RKO (cell line): Measurements from ENCODE around the gene C22orf39.

Experiments
- DNase-seq: peaks from one replicate; pipeline ENCODE4 v3.0.0-alpha.2; 2016; ENCODE audit warnings: low spot score

C22orf39 gene

DNA sequence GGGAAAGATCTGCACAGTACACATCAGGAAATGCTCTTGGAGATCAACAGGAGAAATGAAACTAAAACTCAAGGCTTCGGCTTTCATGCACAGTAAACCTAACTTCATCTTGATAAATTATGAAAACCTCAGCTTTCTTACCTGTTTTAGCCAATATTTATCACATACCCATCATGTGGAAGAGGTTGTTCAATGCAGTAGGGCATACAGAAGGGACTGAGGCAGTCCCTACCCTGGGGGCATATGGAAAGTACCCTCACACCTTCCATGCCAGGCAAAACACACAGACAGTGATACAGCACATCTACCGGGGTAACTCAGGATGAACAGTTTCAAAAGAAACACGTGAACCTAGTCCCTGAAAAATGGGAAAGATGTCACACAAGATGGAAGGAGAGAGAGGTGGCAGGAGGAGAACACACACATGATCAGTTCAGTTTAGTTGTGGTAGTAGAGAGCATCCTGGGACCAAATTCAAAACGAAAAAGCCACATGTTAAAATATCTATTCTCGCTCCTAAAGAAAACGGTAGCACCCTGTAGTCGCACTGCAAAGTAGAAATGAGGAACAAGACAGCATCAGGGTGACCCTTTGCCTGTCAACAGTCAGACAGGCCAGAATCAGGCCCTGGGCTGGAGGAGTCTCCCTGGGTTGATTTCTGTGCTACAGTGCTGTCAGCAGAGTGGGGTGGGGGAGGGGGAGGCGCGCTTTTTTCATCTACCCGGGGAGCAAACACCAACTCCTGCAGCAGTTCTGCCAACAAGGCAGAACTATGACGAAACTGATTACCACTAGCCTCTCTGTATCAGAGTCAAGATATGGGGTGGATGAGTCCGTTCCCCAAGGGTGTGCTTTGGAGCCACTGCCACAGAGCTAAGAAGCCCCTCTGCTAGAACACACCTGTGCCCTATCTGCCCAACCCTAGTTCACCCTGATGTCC lies 17.3 kb downstream of the C22orf39 start:
- DNase-seq, result peak; percentile 72

DNA sequence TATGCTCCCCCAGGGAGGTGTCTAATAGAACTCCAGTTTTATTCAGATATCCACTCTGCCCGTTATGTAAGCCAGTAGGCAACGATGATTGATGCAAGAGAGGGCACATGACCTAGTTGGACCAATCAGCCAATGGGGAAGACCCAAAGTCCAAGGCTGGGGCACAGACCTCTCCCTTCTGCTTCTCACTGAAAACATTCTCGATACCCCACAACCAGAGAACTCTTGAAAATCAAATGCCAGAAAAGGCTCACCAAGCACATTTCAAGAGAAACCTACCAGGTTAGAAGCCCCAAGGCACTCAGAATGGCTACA lies 23.4 kb downstream of the C22orf39 start:
- no peak for DNase-seq

DNA sequence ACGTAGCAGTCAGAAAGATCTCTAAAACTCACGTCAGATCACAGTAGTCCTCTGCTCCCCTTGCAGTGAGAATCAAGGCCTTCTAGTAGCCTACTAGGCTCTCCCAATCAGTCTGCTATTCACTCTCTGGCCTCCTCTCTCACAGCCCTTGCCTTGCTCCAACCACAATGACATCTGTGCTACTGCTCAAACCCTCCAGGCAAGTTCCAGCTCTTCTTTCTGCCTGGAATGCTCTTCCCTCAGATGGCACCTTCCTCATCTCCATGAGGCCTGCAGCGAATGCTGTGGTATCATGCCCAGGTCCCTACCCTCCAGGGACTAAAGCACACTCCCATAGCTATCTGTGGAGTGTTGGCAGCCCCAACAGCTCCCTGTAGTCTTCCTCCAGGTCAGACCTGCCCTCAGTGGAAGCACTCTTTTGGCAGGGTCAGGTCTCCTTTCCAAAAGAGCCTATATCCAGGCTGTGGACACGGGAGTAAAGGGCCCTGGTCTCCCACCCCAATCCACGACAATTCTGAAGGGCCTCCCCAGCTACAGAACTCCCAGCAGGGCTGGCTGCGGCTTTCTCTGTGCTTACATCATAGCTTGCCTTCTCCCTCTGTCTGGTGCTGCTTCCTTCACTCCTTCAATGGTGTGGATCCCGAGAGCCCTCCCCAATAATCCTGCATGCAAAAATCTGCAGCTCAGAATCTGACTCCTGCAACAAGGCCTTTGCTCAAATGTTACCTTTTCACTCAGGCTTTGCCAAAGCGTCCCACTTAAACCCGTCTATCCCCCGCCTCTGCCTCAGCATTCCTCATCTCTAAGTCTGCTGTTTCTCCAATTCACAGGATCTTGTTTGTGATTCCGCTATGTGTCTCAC lies 24.8 kb downstream of the C22orf39 start:
- no peak for DNase-seq

DNA sequence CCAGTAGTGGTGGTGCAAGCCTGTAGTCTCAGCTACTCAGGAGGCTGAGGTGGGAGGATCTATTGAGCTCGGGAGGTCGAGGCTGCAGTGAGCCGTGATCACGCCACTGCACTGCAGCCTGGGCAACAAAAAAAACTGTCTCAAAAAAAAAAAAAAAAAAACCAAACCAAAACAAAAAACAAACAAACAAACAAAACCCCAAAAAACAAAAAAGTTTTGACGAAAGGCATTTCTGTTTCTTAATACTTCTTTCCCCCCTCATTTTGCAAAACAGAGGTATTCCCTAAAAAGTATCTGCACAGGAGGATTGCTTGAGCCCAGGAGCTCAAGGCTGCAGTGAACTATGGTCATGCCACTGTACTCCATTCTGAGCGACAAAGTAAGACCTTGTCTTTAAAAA lies 27.2 kb downstream of the C22orf39 start:
- DNase-seq, result no peak

DNA sequence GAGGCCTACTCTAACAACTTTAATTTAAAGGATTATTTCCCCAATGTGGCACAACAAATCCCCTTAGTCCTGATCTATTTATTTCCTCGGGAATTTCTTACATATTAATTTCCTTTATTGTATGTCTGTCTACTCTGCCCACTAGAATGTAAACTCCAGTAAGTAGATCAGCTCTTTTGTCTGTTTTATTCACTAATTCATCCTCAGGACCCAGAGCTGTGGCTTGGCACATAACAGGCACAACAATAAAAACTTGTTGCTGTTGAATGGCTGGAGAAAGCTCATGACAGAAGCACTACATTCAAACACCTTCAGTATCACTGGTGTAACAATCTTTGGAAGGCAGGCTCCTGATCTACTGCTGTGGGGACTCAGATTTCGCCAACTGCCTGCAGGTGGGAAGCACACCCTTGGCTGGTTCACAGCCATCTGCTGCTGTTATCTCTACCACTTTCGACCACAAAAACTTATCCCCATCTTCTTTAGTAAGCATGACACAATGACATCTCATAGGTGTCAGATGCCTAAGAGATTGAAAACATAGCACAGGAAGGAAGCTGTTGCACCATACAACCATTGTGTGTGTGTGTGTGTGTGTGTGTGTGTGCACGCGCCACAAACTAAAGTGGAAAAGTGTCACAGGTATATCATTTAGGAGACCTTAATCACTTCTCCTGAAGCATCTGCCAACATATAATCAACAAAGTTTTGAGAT lies 27.9 kb downstream of the C22orf39 start:
- DNase-seq, result no peak

DNA sequence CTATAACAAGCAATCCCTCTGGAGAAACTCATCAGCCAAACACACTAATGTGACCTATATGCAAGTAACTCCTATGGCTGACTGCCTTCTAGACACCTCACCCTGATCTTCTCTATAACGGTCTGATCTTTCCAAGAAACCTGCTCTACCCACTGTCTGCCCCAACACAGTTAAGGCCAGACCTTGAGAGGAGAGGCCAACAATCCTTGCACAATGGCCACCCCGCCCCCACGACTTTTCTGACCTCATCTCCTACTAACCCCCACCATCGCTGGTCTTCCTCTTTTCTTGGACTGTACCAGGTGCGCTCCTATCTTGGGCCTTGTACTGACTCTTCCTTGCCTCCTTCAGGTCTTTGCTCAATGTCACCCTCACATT lies 28.4 kb downstream of the C22orf39 start:
- no peak for DNase-seq

DNA sequence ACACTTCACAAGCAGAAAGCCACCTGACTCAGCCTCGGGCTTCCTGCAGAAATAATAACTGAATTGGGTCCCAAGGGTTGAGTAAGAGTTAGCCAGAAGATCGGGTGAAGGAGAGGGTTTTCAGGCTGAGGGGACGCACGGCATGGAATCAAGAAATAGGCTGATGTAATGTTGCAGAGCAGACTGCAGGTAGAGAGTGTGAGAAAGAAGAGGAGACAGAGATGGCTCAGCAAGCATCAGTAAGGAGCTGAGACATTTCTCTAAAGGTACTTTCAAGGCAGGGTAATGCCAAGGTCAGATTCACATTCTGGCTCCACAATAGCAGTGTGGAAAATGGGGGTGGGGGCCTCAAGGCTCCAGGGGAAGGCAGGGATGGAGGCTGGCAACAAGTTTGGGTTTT lies 34.6 kb downstream of the C22orf39 start:
- no peak for DNase-seq

DNA sequence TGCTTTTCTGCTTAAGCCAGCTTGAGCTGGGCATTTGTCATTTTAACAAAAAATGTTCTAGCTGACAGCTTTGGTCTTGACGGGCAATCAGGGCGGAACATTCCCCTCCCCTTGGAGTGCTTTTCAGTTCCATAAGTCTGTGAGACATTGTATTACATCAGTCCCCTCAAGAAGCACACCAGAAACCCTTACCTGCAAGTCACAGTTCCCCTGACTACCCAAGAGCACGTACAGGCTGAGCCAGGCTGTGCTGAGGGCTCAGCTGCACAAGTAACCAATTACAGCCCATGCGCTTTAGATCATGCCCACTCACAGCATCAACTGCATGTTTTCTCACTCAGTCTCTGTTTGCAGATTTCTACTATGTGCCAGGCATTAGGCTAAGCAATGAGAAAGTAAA lies 35.0 kb downstream of the C22orf39 start:
- DNase-seq, result no peak

DNA sequence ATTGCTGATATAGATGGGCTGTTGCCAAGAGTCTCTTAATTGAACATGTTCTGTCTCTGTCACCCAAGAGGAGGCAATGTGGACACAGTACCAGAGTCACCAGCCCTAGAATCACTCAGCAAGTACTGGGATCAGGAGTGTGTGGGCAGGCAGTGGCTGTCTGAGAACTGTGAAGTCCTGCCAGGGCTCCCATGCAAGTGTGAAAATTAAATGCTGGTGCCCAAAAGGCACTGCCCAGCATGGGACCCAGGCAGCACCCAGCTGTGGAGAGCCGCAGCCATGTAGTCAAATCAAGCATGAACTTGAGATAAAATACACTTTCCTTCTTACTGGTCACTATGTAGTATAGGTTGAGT lies 35.8 kb downstream of the C22orf39 start:
- DNase-seq, result no peak

DNA sequence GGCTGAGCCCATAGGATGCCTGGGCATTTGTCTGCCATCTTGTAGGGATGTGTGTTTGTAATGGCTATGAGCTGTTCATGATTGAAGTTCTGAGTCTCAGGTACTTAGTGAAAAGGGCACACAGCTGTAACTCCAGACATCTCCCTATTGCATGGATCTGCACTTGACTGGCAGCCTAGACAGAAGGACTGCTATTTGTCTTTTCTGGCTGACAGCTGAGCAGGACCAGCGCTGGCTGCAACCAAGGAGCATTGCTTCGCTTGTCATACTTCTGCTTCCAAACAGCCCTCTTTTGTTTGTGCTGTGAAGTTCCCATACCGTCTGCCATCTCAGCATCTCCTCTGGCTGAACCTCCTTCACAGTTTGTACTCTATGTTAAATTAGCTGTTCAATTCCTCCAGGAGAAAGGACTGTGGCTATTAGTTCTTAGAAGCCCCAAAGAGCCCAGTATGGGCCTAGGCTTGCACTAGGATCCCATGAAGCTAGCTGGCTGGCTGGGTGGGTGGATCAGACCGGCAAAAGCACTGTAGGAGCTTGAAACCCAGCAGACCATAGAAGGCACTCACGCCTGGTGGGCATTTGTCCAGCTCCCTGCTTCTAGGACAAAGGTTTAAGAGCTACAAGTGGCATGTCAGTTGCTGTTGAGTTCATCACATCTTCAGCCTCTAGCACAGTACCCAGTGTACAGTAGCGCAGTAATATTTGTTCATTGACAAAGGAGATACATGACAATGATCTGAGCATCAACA lies 36.4 kb downstream of the C22orf39 start:
- no peak for DNase-seq

DNA sequence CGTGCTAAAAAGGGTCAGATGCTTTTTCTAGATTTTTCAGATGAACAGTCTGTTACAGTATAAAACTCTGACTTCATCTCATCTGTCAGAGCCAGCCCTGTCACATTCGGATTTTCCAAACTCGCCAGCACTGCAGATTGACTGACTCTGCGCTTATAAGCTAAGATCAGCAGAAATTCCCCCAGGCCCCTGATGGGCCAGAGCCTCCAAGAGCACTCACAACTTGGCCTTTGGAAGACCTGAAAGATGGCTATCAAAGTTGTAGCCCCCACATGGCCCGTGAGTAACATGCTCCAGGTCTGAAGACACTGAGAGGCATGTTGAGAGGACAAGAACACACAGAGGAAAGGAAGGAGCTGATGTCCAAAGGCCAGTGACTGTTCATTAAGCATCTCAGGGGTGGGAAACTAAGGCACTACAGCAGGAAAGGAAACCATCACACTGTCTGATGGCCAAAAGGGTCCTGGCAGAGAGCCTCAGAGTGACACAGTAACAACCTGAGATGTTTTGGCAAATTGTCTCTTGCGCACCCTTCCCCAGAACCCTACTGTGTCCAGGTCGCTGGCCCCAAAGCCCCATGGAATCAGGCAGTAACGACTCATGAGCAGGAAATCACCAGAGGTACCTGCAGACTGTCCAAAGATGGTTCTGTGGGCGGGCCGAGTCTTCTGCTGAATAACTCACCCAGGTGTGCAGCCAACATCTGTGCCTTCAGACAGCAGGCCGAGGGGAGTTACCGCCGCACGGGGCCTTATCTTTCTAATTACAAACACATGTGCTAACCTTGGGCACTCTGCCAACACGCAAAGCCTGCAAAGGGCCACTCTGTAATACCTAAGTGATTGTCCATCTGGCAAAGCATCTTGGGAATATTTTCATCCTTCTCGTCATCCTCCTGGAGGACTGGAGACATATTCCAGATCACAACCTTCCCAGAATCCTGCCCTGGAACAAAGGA lies 39.6 kb downstream of the C22orf39 start:
- no peak for DNase-seq

DNA sequence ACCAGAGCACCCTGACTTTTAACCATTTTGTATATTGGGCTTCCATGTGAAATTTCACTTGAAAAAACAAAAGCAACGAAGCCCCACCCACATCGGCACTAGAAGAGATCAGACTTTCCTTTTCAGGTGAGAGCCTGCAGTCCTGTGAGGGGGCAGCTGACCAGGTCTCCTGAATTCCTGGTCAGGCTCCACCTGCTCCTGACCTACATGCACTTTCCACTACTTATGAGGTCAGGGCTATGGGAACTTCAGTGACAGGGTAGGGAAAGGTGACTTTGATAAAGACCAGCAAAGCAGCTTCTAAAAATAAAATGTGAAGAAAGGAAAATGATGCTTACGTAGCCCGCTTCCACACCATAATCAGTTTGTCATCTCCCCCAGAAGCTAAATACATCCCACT lies 40.7 kb downstream of the C22orf39 start:
- DNase-seq, result no peak

DNA sequence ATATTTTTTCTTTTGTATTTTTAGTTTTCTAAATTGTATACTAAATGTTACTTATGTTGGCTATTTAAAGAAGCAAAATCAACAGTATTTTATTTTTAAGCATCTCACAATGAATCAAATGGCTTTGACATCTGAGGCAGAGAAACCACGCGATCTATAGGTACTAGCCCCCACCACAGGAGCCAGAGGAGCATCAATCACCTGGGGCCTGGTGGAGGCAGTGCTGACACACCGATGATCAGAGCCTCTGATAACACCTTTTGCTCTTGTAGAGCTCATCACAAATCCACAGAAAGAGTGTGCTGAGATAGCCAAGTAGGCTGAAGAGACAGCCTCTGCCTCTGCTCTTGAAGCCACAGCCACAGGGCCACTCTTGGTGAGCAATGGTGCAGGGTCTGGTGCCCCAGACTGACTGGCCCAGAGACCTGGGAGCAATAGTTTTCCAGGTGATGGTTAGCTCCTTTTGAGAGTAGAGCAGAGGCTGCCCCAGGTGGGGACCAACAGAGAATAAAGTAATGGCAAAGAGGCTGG lies 41.2 kb downstream of the C22orf39 start:
- no peak for DNase-seq

DNA sequence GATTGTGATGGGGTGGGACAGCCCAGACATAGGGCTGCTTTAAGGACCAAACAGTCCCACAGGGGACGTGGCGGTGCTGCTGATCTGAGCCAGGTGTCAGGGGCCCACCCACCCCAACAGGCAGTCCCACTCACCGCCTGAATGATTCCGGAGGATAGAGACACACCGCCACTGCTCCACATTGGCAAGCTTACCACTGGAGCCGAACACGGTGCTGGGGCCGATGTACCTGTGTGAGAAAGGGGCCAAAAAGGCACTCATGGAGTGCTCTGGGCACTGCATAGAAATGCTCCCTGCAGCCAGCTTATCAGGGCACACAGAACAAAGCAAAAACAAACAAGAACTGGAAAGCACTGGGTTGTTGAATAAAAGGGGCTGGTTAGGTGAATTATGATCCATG lies 41.9 kb downstream of the C22orf39 start:
- DNase-seq, result no peak

DNA sequence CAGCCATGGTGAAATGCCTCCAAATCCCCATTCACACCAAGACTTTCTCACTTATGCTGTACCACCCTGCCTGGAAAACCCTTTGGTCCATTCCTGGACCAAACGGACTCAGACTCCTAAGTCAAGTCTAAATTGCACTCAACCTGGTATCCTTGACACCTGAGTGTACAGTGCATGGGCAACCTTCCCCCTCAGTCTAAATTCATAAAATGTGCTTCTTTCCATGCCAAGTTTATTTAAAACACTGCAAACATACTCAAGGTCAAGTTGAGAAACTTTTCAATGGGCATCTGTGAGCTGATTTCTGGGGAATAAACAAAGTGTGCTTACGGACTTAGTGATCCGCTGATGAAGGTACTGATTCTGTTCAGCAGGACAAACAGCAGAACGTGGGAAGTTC lies 42.4 kb downstream of the C22orf39 start:
- no peak for DNase-seq

DNA sequence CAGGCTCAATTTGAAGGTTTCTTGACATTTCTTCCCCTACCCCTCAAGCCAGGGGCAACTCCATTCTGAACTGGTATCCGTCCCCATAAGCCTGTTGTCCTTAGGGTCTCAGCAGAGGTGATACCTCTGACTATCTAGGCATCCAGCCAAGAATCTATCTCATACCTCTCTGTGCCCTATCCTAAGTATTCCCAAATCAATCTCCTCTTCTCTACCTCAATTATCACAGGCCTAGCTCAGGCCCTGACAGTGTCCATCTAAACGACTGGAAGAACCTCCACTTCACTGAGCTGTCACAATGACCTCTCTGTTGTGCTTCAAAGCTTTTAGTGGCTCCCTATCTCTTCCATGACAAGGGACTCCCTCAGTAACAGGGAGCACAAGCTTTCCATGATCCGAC lies 42.8 kb downstream of the C22orf39 start:
- no peak for DNase-seq

DNA sequence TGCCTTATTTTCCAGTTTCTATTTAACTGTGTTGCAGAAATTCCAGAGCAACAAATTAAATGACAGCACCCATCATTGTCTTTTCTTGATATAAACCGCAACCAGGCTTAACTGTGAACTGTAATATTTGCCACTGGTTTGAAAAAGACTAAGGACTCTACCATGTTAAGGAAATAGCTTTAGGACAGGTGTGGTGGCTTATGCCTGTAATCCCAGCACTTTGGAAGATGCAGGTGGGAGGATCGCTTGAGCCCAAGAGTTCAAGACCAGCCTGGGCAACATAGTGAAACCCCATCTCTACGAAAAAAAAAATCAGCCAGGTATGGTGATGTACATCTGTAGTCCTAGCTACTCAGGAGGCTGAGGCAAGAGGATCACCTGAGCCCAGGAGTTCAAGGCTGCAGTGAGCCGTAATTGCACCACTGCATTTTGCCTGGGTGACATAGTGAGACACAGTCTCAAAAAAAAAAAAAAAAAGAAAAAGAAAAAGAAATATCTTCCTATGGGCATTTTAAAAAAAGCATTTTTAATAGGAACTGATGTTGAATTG lies 44.8 kb downstream of the C22orf39 start:
- DNase-seq, result no peak

DNA sequence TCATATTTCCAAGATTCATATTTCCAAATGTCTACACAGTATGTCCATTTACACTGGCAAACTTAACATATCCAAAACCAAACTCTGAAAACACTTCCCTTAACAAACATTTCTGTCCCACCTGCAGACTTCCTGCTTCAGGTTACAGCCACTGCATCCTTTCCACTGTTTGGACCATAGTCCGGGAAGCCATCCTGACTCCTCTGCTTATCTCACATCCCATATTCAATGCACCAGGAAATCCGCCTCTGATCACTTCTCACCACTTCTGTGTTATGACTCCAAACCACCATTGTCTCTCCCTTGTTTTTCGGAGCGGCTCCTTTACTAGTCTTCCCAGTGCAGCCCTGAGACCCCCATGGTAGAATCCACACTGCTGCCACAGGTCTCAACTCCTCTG lies 46.0 kb downstream of the C22orf39 start:
- no peak for DNase-seq

DNA sequence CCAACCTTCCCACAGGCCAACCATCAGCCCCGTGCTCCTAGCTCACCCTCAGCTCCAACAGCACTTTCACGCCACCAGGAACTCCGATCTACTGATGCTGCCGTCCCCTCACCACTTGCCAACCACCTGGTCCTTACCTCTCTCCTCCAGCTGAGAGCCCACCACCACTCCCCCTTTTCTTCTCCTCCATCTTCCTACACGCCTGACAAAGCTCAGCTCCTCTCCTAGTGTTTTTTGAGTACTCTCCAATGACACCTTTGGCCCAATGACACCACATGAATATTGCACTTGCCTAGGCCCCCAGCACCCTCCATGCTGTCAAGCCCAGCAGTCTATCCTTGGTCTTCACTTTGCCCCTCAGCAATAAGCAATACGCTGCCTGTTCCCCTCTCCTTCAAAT lies 46.6 kb downstream of the C22orf39 start:
- DNase-seq, result no peak

DNA sequence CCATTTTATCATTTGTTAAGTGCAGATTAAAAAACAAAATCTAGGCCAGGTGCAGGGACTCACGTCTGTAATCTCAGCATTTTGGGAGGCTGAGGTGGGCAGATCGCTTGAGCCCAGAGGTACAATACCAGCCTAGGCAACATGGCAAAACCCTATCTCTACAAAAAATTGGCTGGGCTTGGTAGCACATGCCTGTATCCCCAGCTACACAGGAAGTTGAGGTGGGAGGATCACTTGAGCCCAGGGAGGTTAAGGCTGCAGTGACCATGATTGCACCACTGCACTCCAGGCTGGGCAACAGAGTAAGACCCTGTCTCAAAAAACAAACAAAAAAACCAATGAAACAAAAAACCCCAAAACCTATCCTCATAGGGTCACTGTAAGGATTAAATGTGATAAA lies 48.9 kb downstream of the C22orf39 start:
- no peak for DNase-seq
